OCI-LY7 (cell line): ENCODE data around the gene ZNF644. TPM values are rescaled to one million over a fixed set of nuclear protein-coding genes. Genes with fewer than 3 reads are reported as not detected.
A peak's percentile ranks its signal among the peaks of the same experiment; 100 is the strongest.

ENCODE experiments used
- Bru-seq: library from RNA; stranded (reverse); fragments of 400-500 nt; gene quantifications from one replicate; lab custom pipeline; 2021; lab: Mats Ljungman, UMichigan
- BruChase-seq, 2 experiments: library from RNA; stranded (reverse); fragments of 400-500 nt; gene quantifications; one replicate each; lab custom pipeline; 2021; lab: Mats Ljungman, UMichigan
- BruUV-seq: library from RNA; stranded (reverse); fragments of 400-500 nt; replicated peaks from 2 replicates; lab custom pipeline; 2021; lab: Mats Ljungman, UMichigan
- CTCF ChIA-PET: fragments of 300-600 bp; sonication (Branson Sonifier 250); formaldehyde crosslinking; loops from one replicate; lab custom pipeline; 2022; ENCODE audit warnings: antibody characterized with exemption; ENCODE audit not compliant: unreplicated experiment; lab: Charles Lee
- POLR2A ChIA-PET: fragments of 300-600 bp; sonication (Branson Sonifier 250); formaldehyde crosslinking; loops from one replicate; lab custom pipeline; 2022; ENCODE audit warnings: antibody characterized with exemption; lab: Charles Lee
- DNase-seq: peaks from one replicate; pipeline ENCODE4 v3.0.0-alpha.2; 2015; ENCODE audit warnings: low spot score
- H2AFZ ChIP-seq: fragments of 200-600 bp; sonication (generic), shearing (Covaris generic); 2 replicates; pipeline ENCODE4 v1.6.1; 2014; ENCODE audit warnings: mild to moderate bottlenecking, antibody characterized with exemption, low read length, moderate library complexity
- H3K27ac ChIP-seq: fragments of 200-600 bp; sonication (generic); 2 replicates; pipeline ENCODE4 v1.5.1; 2014; ENCODE audit warnings: mixed run types, low read depth, mild to moderate bottlenecking, moderate library complexity, low read length, inconsistent platforms; ENCODE audit not compliant: poor library complexity, severe bottlenecking
- H3K36me3 ChIP-seq: fragments of 200-600 bp; sonication (generic); 2 replicates; pipeline ENCODE4 v1.6.1; 2014; ENCODE audit warnings: mild to moderate bottlenecking, antibody characterized with exemption, low read length, moderate library complexity, mixed read lengths; ENCODE audit not compliant: insufficient read depth
- H3K4me1 ChIP-seq: fragments of 200-600 bp; sonication (generic); 2 replicates; pipeline ENCODE4 v1.5.1; 2014; ENCODE audit warnings: mild to moderate bottlenecking, low read length; ENCODE audit not compliant: insufficient read depth, poor library complexity, severe bottlenecking
- H3K4me2 ChIP-seq: fragments of 200-600 bp; sonication (generic); 2 replicates; pipeline ENCODE4 v1.6.1; 2014; ENCODE audit warnings: mild to moderate bottlenecking, low read length
- H3K4me3 ChIP-seq: fragments of 200-600 bp; sonication (generic); 2 replicates; pipeline ENCODE4 v1.5.1; 2014; ENCODE audit warnings: mild to moderate bottlenecking, low read depth, low read length; ENCODE audit not compliant: poor library complexity, severe bottlenecking
- H3K79me2 ChIP-seq: fragments of 200-600 bp; sonication (generic); 2 replicates; pipeline ENCODE4 v1.6.1; 2016; ENCODE audit warnings: low read depth, mild to moderate bottlenecking, low read length, moderate library complexity, mixed read lengths; ENCODE audit not compliant: insufficient read depth
- H3K9me2 ChIP-seq: fragments of 200-600 bp; sonication (generic); 2 replicates; pipeline ENCODE4 v1.6.1; 2016; ENCODE audit warnings: mild to moderate bottlenecking, low read length, mixed read lengths; ENCODE audit not compliant: insufficient read depth
- H3K9me3 ChIP-seq: fragments of 200-600 bp; sonication (generic); 2 replicates; pipeline ENCODE4 v1.6.1; 2014; ENCODE audit warnings: mild to moderate bottlenecking, mixed run types, low read length, mixed read lengths
- H4K20me1 ChIP-seq: fragments of 200-600 bp; sonication (generic); 2 replicates; pipeline ENCODE4 v1.6.1; 2014; ENCODE audit warnings: mild to moderate bottlenecking, antibody characterized with exemption, low read length, moderate library complexity, mixed read lengths; ENCODE audit not compliant: insufficient read depth
- CTCF ChIP-seq: fragments of 200-600 bp; sonication (generic); conservative IDR thresholded peaks from 2 replicates; pipeline ENCODE4 v1.5.1; 2014; ENCODE audit warnings: mild to moderate bottlenecking, antibody characterized with exemption, low read length, moderate library complexity, mixed read lengths
- EZH2phosphoT487 ChIP-seq: fragments of 200-600 bp; sonication (generic); IDR thresholded peaks from 2 replicates; pipeline ENCODE4 v1.6.1; 2018; ENCODE audit warnings: low read depth, borderline replicate concordance, mild to moderate bottlenecking, mixed run types, antibody characterized with exemption, low read length, moderate library complexity, mixed read lengths
- intact Hi-C: fragments of 100-400 bp; cut with micrococcal nuclease; formaldehyde crosslinking; loops from one replicate; pipeline ENCODE4 v1.10.0; 2022; ENCODE audit not compliant: unreplicated experiment
- long read RNA-seq: library from polyadenylated mRNA; stranded (forward); transcript quantifications from one replicate; pipeline ENCODE4 v2.0.0, GENCODE V29; 2022
- total RNA-seq, 2 experiments: library from RNA; depleted of rRNA in 1 of 2; stranded (reverse); fragments of >200 nt in 1 of 2; shearing (Covaris generic) in 1 of 2; gene quantifications; 2 replicates each; pipeline ENCODE4 v1.2.3, GENCODE V29; 2014 to 2022

ZNF644 gene
- total RNA-seq (2014; rRNA removed; shearing (Covaris generic)) (56.6 and 58.0 TPM in 2 replicates), total RNA-seq (2022) (65.1 and 71.1 TPM in 2 replicates), Bru-seq, nascent RNA (percentile 96 among the genes with signal in this experiment), BruChase-seq, experiment 1, labeled RNA remaining after a 6-hour chase (percentile 88 among the genes with signal in this experiment), BruChase-seq, experiment 2, labeled RNA remaining after a 2-hour chase (percentile 91 among the genes with signal in this experiment)
- long read RNA-seq, full-length matches to known transcripts: 25 of 49 reads
- long read RNA-seq, partial matches to known transcripts: 10 of 49 reads
- long read RNA-seq, other reads (novel, unspliced or antisense): 14 of 49 reads

- intact Hi-C loops: loop anchor here (5.0 kb wide), 1 partner anchor 35 kb away; no protein-coding TSS in a partner anchor
- Histone ChIP-seq H3K9me2 (no peaks in the 10 kb centered on the region), H3K9me3 (no peaks in the 10 kb centered on the region; the same call in 1 of the 2 replicates), H3K4me2 (peak within 1 kb of the TSS; percentile 85), H3K36me3 (peaks cover 41% of the 10 kb centered on the region), H3K79me2 (peaks cover 52% of the 10 kb centered on the region), H4K20me1 (peaks cover 13% of the 10 kb centered on the region; the same call in 1 of the 2 replicates), H2AFZ (peak within 1 kb of the TSS; percentile 85), H3K4me3 (peak within 1 kb of the TSS; percentile 95), H3K27ac (peak within 1 kb of the TSS; percentile 95), H3K4me1 (peaks cover 52% of the 10 kb centered on the region)
- POLR2A ChIA-PET: interaction anchor here (0.6 to 3.1 kb wide), 8 partner anchors 9 to 102 kb away, joined by 3 to 17 read pairs (median 4); no protein-coding TSS in a partner anchor
- no peak for TF ChIP-seq CTCF
- no peak for TF ChIP-seq EZH2phosphoT487
- DNase-seq: peak; percentile 88
- CTCF ChIA-PET: no interaction called here
- BruUV-seq: no TSS peak
Measured at GRCh38 chr1:91021686-91022517, at the start of gene ZNF644. Gene ZNF644, minus strand, starts transcription at chr1:91022035. Its CDS starts 39,682 bp downstream, at chr1:90982353.

- Histone ChIP-seq H3K9me2 (no peaks in the 10 kb centered on the region), H3K27ac (no peak overlapping the region), H3K4me3 (no peak overlapping the region), H3K79me2 (no peaks in the 10 kb centered on the region), H4K20me1 (no peaks in the 10 kb centered on the region), H3K9me3 (no peaks in the 10 kb centered on the region; the same call in 1 of the 2 replicates), H3K4me1 (no peaks in the 10 kb centered on the region), H3K36me3 (no peaks in the 10 kb centered on the region), H3K4me2 (no peak overlapping the region), H2AFZ (no peak overlapping the region)
- TF ChIP-seq EZH2phosphoT487: no peak
- no peak for TF ChIP-seq CTCF
- CTCF ChIA-PET: no interaction called here
- no peak for DNase-seq
- POLR2A ChIA-PET: interaction anchor here (0.7 to 1.4 kb wide), 3 partner anchors 12 to 343 kb away, joined by 3 to 4 read pairs (median 3); no protein-coding TSS in a partner anchor
- intact Hi-C loops: no loop called here
- BruUV-seq: no TSS peak
Measured at GRCh38 chr1:91070298-91070697, 48.5 kb upstream of the ZNF644 start.
